ENCODE results near the gene ZNF506. TPM values are rescaled to one million over a fixed set of nuclear protein-coding genes. Genes with fewer than 3 reads are reported as not detected.
"Not testable (repeated sequence)": the region's sequence is repeated elsewhere in the genome, so short reads cannot be mapped to it uniquely, and the experiment has no call there.

Gene ZNF506
- 6.8 to 10.8 TPM (median 8.1 TPM) in 3 replicates for total RNA-seq
- long read RNA-seq, partial matches to known transcripts, result 2 of 5 reads
- long read RNA-seq, other reads (novel, unspliced or antisense), result 1 of 5 reads

DNA sequence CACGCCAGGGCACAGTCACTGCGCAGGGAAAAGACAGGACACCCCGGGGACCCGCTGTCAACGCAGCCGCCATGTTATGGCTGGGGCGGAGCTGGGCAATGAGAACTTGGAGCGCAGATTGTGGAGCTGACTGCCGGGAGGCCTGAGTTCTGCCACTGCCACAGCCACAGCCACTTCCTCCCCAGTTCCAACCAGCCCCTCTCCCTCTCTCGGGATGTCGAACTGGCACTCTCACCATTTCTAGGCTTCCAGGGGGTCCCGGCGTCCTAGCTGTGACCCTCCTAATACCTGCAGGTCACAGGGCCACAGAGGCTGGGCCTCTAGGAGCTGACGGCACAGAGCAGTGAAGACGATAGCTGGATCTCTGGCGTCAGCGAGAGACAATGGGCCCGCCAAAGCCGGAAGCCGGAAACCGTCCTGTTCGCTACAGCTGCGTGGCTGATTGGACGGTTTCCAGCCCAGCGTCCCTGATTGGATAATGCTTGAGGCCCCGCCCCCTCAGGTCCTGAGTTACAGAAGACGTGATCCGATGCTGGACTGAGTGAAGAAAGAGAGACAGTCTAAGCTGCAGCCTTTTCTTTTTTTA lies at the start of gene ZNF506:
TSS of gene ZNF506 (minus strand) at position 385 of the 586 bp plus-strand sequence. CDS start at position 238, 147 bp downstream.
- H3K36me3 Mint-ChIP-seq (ENCODE audit: low read depth), result peaks cover 42% of the 10 kb centered on the region

GRCh38 chr19:19870086-19870485 lies 48.5 kb upstream of the ZNF506 start:
- H3K4me3 Mint-ChIP-seq (ENCODE audit: unreplicated experiment); DNase-seq (ENCODE audit: low spot score); H3K27me3 Mint-ChIP-seq (ENCODE audit: low read depth); H3K27ac Mint-ChIP-seq (ENCODE audit: unreplicated experiment): not testable (repeated sequence)
- Mint-ChIP-seq H3K9me3 (ENCODE audit: low read depth) (peaks cover 11% of the 10 kb centered on the region), H3K36me3 (ENCODE audit: low read depth) (peaks cover 13% of the 10 kb centered on the region), H3K4me1 (ENCODE audit: low read depth) (peaks cover 20% of the 10 kb centered on the region)

More for the DNA sequence above, at the start of gene ZNF506:
- H3K27me3 Mint-ChIP-seq (ENCODE audit: low read depth), result no peaks in the 10 kb centered on the region
- peak within 1 kb of the TSS; percentile 90 for H3K4me3 Mint-ChIP-seq (ENCODE audit: unreplicated experiment)
- H3K27ac Mint-ChIP-seq (ENCODE audit: unreplicated experiment), result peak within 1 kb of the TSS; percentile 99
- DNase-seq (ENCODE audit: low spot score), result peak; percentile 97
- H3K4me1 Mint-ChIP-seq (ENCODE audit: low read depth), result peaks cover 6% of the 10 kb centered on the region
- peaks cover 47% of the 10 kb centered on the region for H3K9me3 Mint-ChIP-seq (ENCODE audit: low read depth)
- TF ChIP-seq, protein P1, sequence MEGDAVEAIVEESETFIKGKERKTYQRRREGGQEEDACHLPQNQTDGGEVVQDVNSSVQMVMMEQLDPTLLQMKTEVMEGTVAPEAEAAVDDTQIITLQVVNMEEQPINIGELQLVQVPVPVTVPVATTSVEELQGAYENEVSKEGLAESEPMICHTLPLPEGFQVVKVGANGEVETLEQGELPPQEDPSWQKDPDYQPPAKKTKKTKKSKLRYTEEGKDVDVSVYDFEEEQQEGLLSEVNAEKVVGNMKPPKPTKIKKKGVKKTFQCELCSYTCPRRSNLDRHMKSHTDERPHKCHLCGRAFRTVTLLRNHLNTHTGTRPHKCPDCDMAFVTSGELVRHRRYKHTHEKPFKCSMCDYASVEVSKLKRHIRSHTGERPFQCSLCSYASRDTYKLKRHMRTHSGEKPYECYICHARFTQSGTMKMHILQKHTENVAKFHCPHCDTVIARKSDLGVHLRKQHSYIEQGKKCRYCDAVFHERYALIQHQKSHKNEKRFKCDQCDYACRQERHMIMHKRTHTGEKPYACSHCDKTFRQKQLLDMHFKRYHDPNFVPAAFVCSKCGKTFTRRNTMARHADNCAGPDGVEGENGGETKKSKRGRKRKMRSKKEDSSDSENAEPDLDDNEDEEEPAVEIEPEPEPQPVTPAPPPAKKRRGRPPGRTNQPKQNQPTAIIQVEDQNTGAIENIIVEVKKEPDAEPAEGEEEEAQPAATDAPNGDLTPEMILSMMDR (IDR thresholded peaks at IDR 0.05), result no peak

- TF ChIP-seq, protein P1 (IDR thresholded peaks at IDR 0.05), result no peak
- DNase-seq (ENCODE audit: low spot score), result no peak
- H3K27ac Mint-ChIP-seq (ENCODE audit: unreplicated experiment), result peak overlapping the region; percentile 100
- H3K4me3 Mint-ChIP-seq (ENCODE audit: unreplicated experiment), result peak overlapping the region; percentile 100
- peaks cover 10% of the 10 kb centered on the region for H3K36me3 Mint-ChIP-seq (ENCODE audit: low read depth)
- peaks cover 20% of the 10 kb centered on the region for H3K4me1 Mint-ChIP-seq (ENCODE audit: low read depth)
- H3K9me3 Mint-ChIP-seq (ENCODE audit: low read depth), result peaks cover 14% of the 10 kb centered on the region
- no peaks in the 10 kb centered on the region for H3K27me3 Mint-ChIP-seq (ENCODE audit: low read depth)
Observed at GRCh38 chr19:19866611-19867248, 45.2 kb upstream of the ZNF506 start.

DNA sequence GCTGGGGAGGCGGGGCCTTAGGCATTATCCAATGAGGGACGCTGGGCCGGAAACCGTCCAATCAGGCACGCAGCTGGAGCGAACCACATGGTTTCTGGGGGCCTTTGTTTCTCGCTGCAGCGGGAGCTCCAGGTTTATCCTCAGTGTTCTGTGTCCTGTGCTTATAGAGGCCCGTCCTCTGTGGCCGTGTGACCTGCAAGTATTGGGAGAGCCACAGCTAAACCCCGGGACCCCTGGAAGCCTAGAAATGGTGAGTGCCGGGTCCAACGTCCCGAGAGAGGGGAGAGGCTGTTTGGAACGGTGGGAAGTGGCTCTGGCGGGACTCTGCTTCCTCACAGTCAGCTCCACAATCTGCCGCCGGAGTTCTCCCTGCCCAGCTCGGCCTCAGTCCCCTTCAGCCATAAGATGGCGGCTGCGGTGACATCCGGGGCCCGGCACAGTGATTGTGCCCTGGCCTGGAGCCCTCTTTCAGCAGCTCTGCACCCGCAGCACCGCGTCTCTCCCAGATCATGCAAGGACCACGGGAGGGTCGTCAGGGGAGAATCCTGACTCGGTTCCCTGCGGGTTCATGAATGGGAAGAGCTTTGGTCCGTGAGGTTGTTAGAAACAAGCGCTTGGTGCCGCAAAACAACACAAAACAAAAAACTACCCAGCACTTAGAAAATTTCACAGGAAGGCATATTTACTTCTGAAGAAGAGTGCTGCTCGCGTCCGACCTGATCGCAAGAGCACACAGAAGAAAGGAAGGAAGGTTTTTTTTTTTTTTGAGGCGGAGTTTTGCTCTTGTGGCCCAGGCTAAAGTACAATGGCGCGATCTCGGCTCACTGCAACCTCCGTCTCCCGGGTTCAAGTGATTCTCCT lies 44.4 kb upstream of the ZNF506 start, which contains the start of gene ZNF253:
TSS of gene ZNF253 (plus strand) at position 133 of the 861 bp plus-strand sequence. CDS start at position 248, 115 bp downstream.
- peaks cover 14% of the 10 kb centered on the region for H3K9me3 Mint-ChIP-seq (ENCODE audit: low read depth)
- H3K27ac Mint-ChIP-seq (ENCODE audit: unreplicated experiment), result peak within 1 kb of the TSS; percentile 100
- no peaks in the 10 kb centered on the region for H3K27me3 Mint-ChIP-seq (ENCODE audit: low read depth)
- H3K4me3 Mint-ChIP-seq (ENCODE audit: unreplicated experiment), result peak within 1 kb of the TSS; percentile 100
- DNase-seq (ENCODE audit: low spot score), result peak; percentile 98
- H3K36me3 Mint-ChIP-seq (ENCODE audit: low read depth), result peaks cover 8% of the 10 kb centered on the region
- TF ChIP-seq, protein P1 (IDR thresholded peaks at IDR 0.05), result peak; percentile 49
- peaks cover 20% of the 10 kb centered on the region for H3K4me1 Mint-ChIP-seq (ENCODE audit: low read depth)

DNA sequence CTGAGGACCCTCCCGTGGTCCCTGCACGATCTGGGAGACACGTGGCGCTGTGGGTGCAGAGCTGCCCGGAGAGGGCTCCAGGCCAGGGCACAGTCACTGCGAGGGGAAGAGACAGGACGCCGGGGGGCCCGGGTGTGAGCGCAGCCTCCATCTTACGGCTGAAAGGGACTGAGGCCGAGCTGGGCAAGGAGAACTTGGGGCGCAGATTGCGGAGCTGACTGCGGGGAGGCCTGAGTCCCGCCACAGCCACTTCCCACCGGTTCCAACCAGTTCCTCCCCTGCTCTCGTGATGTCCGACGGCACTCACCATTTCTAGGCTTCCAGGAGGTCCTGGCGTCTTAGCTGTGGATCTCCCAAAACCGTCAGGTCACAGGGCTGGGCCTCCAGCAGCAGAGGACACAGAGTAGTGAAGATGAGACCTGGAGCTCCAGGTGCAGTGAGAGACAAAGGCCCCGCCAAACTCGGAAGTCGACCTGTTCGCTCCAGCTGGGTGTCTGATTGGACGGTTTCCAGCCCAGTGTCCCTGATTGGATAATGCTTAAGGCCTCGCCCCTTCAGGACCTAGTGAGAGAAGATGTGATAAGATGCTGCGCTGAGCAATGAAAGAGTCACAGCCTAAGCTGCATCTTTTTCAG lies 39.3 kb upstream of the ZNF506 start:
- H3K27ac Mint-ChIP-seq (ENCODE audit: unreplicated experiment), result no peak overlapping the region
- H3K27me3 Mint-ChIP-seq (ENCODE audit: low read depth), result no peaks in the 10 kb centered on the region
- TF ChIP-seq, protein P1 (IDR thresholded peaks at IDR 0.05), result no peak
- DNase-seq (ENCODE audit: low spot score), result no peak
- no peak overlapping the region for H3K4me3 Mint-ChIP-seq (ENCODE audit: unreplicated experiment)
- peaks cover 34% of the 10 kb centered on the region for H3K9me3 Mint-ChIP-seq (ENCODE audit: low read depth)
- H3K4me1 Mint-ChIP-seq (ENCODE audit: low read depth), result no peaks in the 10 kb centered on the region
- peaks cover 6% of the 10 kb centered on the region for H3K36me3 Mint-ChIP-seq (ENCODE audit: low read depth)
